Naive thymus-derived CD8-positive, alpha-beta T cell (primary cell): ENCODE measurements around the gene DTX3. TPM values are rescaled to one million over a fixed set of nuclear protein-coding genes. Genes with fewer than 3 reads are reported as not detected.

Source experiments
- ATAC-seq, 2 donors: fragments of 150-1000 bp; cut with Tn5 transposase in 1 of 2; sonication (Bioruptor Pico), chemical (Tn5 transposase) in 1 of 2; 1 replicate in 1 of 2; 2 replicates in 1 of 2; pipeline ENCODE4 v1.10.0; 2021; ENCODE audit warnings: mild to moderate bottlenecking in 2 of 2, moderate library complexity in 2 of 2
- POLR2A ChIA-PET: fragments of 350-600 bp; sonication (Branson Sonifier 250); formaldehyde crosslinking; loops from one replicate; lab custom pipeline; 2021; ENCODE audit warnings: antibody characterized with exemption; lab: Charles Lee
- DNase-seq, 10 donors: peaks; one replicate each; pipeline versions ENCODE4 v3.0.0 to v3.0.0-alpha.2; 2020 to 2022
- H3K27ac Mint-ChIP-seq, 10 donors: one replicate each; pipeline ENCODE4 v1.8.0; 2020 to 2022; ENCODE audit warnings: mild to moderate bottlenecking in 10 of 10, mixed read lengths in 10 of 10, moderate library complexity in 4 of 10, inconsistent platforms in 1 of 10
- H3K27me3 Mint-ChIP-seq, 5 donors: one replicate each; pipeline ENCODE4 v1.8.0; 2021 to 2022; ENCODE audit warnings: mixed read lengths in 5 of 5
- H3K36me3 Mint-ChIP-seq, 3 donors: one replicate each; pipeline ENCODE4 v1.8.0; 2020 to 2022; ENCODE audit warnings: mixed read lengths in 3 of 3, mild to moderate bottlenecking in 2 of 3, inconsistent platforms in 1 of 3
- H3K4me1 Mint-ChIP-seq, 4 donors: one replicate each; pipeline ENCODE4 v1.8.0; 2021 to 2022; ENCODE audit warnings: mixed read lengths in 4 of 4
- H3K4me3 Mint-ChIP-seq, 10 donors: one replicate each; pipeline ENCODE4 v1.8.0; 2020 to 2022; ENCODE audit warnings: mild to moderate bottlenecking in 10 of 10, mixed read lengths in 10 of 10, moderate library complexity in 6 of 10, inconsistent platforms in 1 of 10
- H3K9me3 Mint-ChIP-seq, 9 donors: one replicate each; pipeline ENCODE4 v1.8.0; 2020 to 2022; ENCODE audit warnings: mixed read lengths in 9 of 9, mild to moderate bottlenecking in 3 of 9, inconsistent platforms in 1 of 9, moderate library complexity in 1 of 9
- polyA plus RNA-seq, 3 donors: library from polyadenylated mRNA; unstranded; fragments of 300-500 nt; fragmentation: Illumina TruSeq; gene quantifications; one replicate each; pipeline ENCODE4 v1.2.3, GENCODE V29; 2021
- total RNA-seq, 8 experiments: library from RNA in 2 of 8; stranded (reverse) in 2 of 8; gene quantifications; one replicate each; pipeline ENCODE4 v1.2.3 and lab custom pipeline; 2021 to 2026

Gene DTX3
- total and polyA plus RNA-seq, 5 experiments from 2014 or later = 4.9 to 36.3 (median 9.4) TPM

DNA sequence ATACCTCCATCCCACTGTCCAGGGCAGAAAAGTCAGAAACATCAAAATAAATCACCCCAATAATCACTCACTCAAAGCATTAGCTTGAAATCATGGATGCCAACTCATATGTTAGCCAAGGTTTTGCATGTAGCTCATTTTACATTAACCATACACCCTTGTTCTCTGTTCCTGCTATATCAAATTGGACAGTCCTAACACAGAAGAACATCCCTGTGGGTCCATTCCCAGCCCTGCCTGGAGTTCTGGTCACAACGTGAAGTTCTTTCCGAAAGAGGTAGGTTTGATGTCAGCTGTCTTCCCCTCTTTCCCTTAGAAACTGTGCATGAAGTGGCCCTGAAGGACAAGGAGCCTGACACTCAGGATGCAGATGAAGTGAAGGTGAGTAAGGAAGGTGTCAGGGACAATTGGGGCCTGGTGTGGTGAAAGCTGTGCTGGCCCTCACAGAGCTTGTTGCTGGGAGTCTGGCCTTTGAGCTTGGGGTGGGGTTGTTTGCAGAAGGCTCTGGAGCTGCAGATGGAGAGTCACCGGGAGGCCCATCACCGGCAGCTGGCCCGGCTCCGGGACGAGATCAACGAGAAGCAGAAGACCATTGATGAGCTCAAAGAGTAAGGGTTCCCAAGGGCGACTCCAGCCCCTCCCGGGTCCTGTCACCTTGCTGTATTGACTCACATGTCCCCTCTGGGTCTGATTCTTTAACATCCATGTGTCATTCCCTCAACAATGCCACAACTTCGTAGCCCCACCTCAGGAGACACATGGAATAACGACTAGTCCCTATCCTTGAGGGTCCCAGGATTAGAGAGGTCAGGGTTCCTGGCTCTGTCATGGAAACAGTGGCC, 28.6 kb upstream of the DTX3 start:
- Mint-ChIP-seq H3K27ac (no peak overlapping the region), H3K9me3 (no peaks in the 10 kb centered on the region), H3K4me1 (no peaks in the 10 kb centered on the region), H3K4me3 (no peak overlapping the region), H3K36me3 (peaks cover 0 to 8% (median 5%) of the 10 kb centered on the region in 3 donors), H3K27me3 (no peaks in the 10 kb centered on the region)
- POLR2A ChIA-PET = no interaction called here
- ATAC-seq = no peak
- DNase-seq = no peak

GRCh38 chr12:57576613-57577160, 27.9 kb upstream of the DTX3 start:
- POLR2A ChIA-PET = no interaction called here
- ATAC-seq (no peak), DNase-seq (no peak)
- Mint-ChIP-seq H3K4me1 (no peaks in the 10 kb centered on the region), H3K36me3 (peaks cover 0 to 3% (median 2%) of the 10 kb centered on the region in 3 donors), H3K9me3 (no peaks in the 10 kb centered on the region), H3K27me3 (no peaks in the 10 kb centered on the region), H3K27ac (no peak overlapping the region), H3K4me3 (no peak overlapping the region)

GRCh38 chr12:57577981-57578758, 26.5 kb upstream of the DTX3 start:
- Mint-ChIP-seq H3K36me3 (peaks cover 0 to 2% (median 0%) of the 10 kb centered on the region in 3 donors), H3K27me3 (peaks cover 0 to 2% (median 0%) of the 10 kb centered on the region in 5 donors), H3K4me3 (no peak overlapping the region), H3K4me1 (peaks cover under 1 to 3% (median 2%) of the 10 kb centered on the region in 4 donors), H3K27ac (no peak overlapping the region), H3K9me3 (no peaks in the 10 kb centered on the region)
- POLR2A ChIA-PET = no interaction called here
- DNase-seq (no peak), ATAC-seq (no peak)

- peaks cover 0 to 5% (median 0%) of the 10 kb centered on the region in 5 donors for H3K27me3 Mint-ChIP-seq
- ATAC-seq (no peak), DNase-seq (no peak)
- POLR2A ChIA-PET = no interaction called here
- peaks cover 3 to 8% (median 5%) of the 10 kb centered on the region in 4 donors for H3K4me1 Mint-ChIP-seq
- H3K27ac Mint-ChIP-seq = peak overlapping the region in 1 of 10 donors; percentile 62
- peaks cover 0 to 2% (median 0%) of the 10 kb centered on the region in 3 donors for H3K36me3 Mint-ChIP-seq
- no peak overlapping the region for H3K4me3 Mint-ChIP-seq
- no peaks in the 10 kb centered on the region for H3K9me3 Mint-ChIP-seq
These were observed 25.6 kb upstream of the DTX3 start for GRCh38 chr12:57579011-57579410.

DNA sequence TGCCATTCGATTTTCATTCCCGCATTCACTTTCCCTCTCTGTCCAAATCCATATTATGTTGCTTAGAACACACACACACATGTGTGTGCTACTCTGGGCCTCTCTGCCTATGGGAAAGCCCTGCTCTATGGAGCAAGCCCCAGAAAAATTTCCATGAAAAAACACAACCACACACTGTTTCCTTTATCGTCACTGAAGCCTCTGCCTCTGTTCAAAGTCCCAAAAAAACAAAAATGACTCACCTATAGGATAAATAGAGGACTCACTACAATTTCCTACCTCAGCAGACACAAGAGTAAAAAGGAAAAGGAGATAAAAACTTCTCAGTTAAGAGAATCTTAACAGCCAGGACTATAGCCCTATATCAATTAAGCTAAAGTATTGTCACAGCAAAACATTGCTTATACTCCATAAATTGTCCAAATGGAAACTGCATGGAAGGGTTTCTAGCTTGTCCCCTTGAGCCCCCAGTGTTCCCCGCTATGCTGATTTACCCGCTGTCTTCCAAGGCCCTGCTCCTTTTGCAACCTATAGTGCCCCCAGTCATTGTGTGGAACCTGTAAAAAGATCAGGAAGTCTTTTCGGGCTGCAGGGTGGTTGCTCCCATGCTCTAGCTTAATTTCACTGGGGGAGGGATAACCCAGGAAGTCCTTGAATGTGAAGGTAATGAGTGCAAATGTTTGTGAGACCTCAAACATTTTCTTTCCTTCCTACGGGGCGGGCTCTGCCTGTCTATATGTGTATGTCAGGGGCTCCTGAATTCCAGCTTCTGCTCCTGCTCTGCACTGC, 24.8 kb upstream of the DTX3 start:
- H3K4me3 Mint-ChIP-seq = no peak overlapping the region
- H3K4me1 Mint-ChIP-seq = peaks cover 3 to 8% (median 5%) of the 10 kb centered on the region in 4 donors
- peaks cover 0 to 7% (median 0%) of the 10 kb centered on the region in 5 donors for H3K27me3 Mint-ChIP-seq
- no peaks in the 10 kb centered on the region for H3K9me3 Mint-ChIP-seq
- peaks cover 0 to 2% (median 0%) of the 10 kb centered on the region in 3 donors for H3K36me3 Mint-ChIP-seq
- POLR2A ChIA-PET = interaction anchor here (1.0 kb wide), 1 partner anchor 162 kb away, joined by 3 read pairs; no protein-coding TSS in a partner anchor
- no peak overlapping the region for H3K27ac Mint-ChIP-seq
- DNase-seq (no peak), ATAC-seq (no peak)

GRCh38 chr12:57580466-57580795, 24.2 kb upstream of the DTX3 start:
- DNase-seq (no peak), ATAC-seq (no peak)
- no peak overlapping the region for H3K27ac Mint-ChIP-seq
- no peaks in the 10 kb centered on the region for H3K9me3 Mint-ChIP-seq
- H3K36me3 Mint-ChIP-seq = peaks cover 0 to 2% (median 0%) of the 10 kb centered on the region in 3 donors
- peaks cover 0 to 11% (median 0%) of the 10 kb centered on the region in 5 donors for H3K27me3 Mint-ChIP-seq
- POLR2A ChIA-PET = interaction anchor here (1.0 kb wide), 1 partner anchor 162 kb away, joined by 3 read pairs; no protein-coding TSS in a partner anchor
- no peak overlapping the region for H3K4me3 Mint-ChIP-seq
- H3K4me1 Mint-ChIP-seq = peaks cover 3 to 8% (median 5%) of the 10 kb centered on the region in 4 donors

- H3K27me3 Mint-ChIP-seq = peaks cover 0 to 16% (median 0%) of the 10 kb centered on the region in 5 donors
- H3K9me3 Mint-ChIP-seq = no peaks in the 10 kb centered on the region
- peaks cover 3 to 8% (median 5%) of the 10 kb centered on the region in 4 donors for H3K4me1 Mint-ChIP-seq
- no peak overlapping the region for H3K27ac Mint-ChIP-seq
- peaks cover 0 to 2% (median 0%) of the 10 kb centered on the region in 3 donors for H3K36me3 Mint-ChIP-seq
- H3K4me3 Mint-ChIP-seq = no peak overlapping the region
- no peak for ATAC-seq
- DNase-seq = no peak
- POLR2A ChIA-PET = no interaction called here
These were observed 22.8 kb upstream of the DTX3 start for GRCh38 chr12:57581802-57582201.

DNA sequence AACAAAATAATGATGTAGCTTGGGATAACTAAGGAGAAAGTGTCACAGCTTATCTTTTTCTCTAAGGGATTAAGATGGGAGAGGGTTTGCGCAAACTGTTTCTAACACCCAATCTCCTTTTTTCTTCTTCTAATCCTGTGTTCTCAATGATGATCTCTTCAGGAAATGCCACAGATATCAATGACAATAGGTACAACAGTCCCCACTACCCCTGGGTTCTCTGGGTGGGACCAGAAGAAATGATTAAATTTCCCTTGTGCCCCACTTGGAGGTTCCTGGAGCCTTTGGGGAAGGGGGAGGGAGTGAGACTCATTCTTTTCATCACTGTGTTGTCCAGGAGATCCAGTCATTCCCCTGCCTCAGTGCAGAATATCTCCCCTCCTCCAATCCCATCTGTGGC, 22.2 kb upstream of the DTX3 start:
- Mint-ChIP-seq H3K36me3 (peaks cover 0 to 2% (median 0%) of the 10 kb centered on the region in 3 donors), H3K27me3 (peaks cover 0 to 16% (median 0%) of the 10 kb centered on the region in 5 donors), H3K27ac (no peak overlapping the region), H3K9me3 (no peaks in the 10 kb centered on the region), H3K4me3 (no peak overlapping the region), H3K4me1 (peaks cover 3 to 8% (median 5%) of the 10 kb centered on the region in 4 donors)
- DNase-seq = no peak
- POLR2A ChIA-PET = interaction anchor here (0.6 to 2.5 kb wide), 4 partner anchors 40 to 265 kb away, joined by 4 to 11 read pairs (median 6); partner anchors contain the start of gene GLI1
- no peak for ATAC-seq

GRCh38 chr12:57583008-57583831, 21.4 kb upstream of the DTX3 start:
- H3K9me3 Mint-ChIP-seq = no peaks in the 10 kb centered on the region
- peaks cover 0 to 16% (median 0%) of the 10 kb centered on the region in 5 donors for H3K27me3 Mint-ChIP-seq
- peaks cover 0 to 2% (median 0%) of the 10 kb centered on the region in 3 donors for H3K36me3 Mint-ChIP-seq
- peaks cover 3 to 8% (median 5%) of the 10 kb centered on the region in 4 donors for H3K4me1 Mint-ChIP-seq
- DNase-seq = peak; percentile 22 to 88 (median 72)
- no peak overlapping the region for H3K4me3 Mint-ChIP-seq
- POLR2A ChIA-PET = interaction anchor here (0.6 to 2.5 kb wide), 6 partner anchors 38 to 176 kb away, joined by 3 to 11 read pairs (median 5); partner anchors contain the start of genes B4GALNT1 and GLI1
- peak; percentile 100 for ATAC-seq
- peak overlapping the region in 1 of 10 donors; percentile 80 for H3K27ac Mint-ChIP-seq

DNA sequence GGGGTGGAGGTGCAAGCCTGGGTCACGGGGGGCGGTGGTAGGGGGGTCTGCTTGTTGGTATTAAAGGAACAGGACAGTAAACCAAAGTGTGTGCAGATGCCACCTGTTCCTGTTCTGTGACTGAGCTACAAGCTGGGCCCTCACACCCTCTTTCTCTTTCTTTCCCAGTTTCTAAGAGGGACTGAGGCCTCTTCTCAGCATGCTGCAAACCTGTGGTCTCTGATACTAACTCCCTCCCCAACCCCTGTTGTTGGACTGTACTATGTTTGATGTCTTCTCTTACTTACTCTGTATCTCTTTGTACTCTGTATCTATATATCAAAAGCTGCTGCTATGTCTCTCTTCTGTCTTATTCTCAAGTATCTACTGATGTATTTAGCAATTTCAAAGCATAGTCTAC, 20.6 kb upstream of the DTX3 start:
- DNase-seq (no peak), ATAC-seq (no peak)
- Mint-ChIP-seq H3K4me1 (peaks cover 3 to 8% (median 5%) of the 10 kb centered on the region in 4 donors), H3K4me3 (no peak overlapping the region), H3K27ac (no peak overlapping the region), H3K27me3 (peaks cover 0 to 16% (median 0%) of the 10 kb centered on the region in 5 donors), H3K36me3 (peaks cover 0 to 2% (median 0%) of the 10 kb centered on the region in 3 donors), H3K9me3 (no peaks in the 10 kb centered on the region)
- POLR2A ChIA-PET = interaction anchor here (0.5 to 2.5 kb wide), 5 partner anchors 37 to 878 kb away, joined by 3 to 11 read pairs (median 5); partner anchors contain the start of genes B4GALNT1 and GLI1

DNA sequence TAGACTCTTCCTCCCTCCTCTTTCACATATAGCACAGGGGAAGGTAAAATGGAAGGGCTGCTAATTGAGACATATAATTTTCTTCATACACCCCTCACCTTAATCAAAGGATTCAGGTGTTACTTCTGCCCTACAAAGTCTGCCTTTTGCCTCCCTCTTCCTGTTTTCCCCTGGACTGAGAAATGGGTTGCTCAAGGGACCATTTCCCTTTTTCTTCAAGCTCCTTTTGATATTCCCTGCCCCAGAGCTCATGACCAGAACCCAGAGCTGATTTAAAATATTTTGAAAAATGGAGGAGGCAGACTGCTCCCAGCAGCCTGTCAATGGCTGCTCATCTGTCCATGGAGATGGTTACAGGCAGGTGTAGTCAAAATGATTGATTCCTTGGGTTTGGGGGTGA, 19.9 kb upstream of the DTX3 start:
- ATAC-seq (no peak), DNase-seq (no peak)
- Mint-ChIP-seq H3K4me3 (no peak overlapping the region), H3K27me3 (peaks cover 0 to 16% (median 0%) of the 10 kb centered on the region in 5 donors), H3K36me3 (peaks cover 0 to 2% (median 0%) of the 10 kb centered on the region in 3 donors), H3K27ac (no peak overlapping the region), H3K9me3 (no peaks in the 10 kb centered on the region), H3K4me1 (peaks cover 3 to 8% (median 5%) of the 10 kb centered on the region in 4 donors)
- POLR2A ChIA-PET = interaction anchor here (0.5 to 2.5 kb wide), 4 partner anchors 48 to 879 kb away, joined by 3 to 11 read pairs (median 4); partner anchors contain the start of genes B4GALNT1 and GLI1
